GM19372 (cell line): ENCODE data around the gene CADM4.
"Not testable (repeated sequence)": the region's sequence is repeated elsewhere in the genome, so short reads cannot be mapped to it uniquely, and the experiment has no call there.

Experiments
- ATAC-seq: cut with Tn5 transposase; IDR thresholded peaks from one replicate; pipeline ENCODE4 v1.9.1; 2021; ENCODE audit warnings: mild to moderate bottlenecking, low read depth, moderate library complexity; ENCODE audit not compliant: unreplicated experiment

The CADM4 gene

DNA sequence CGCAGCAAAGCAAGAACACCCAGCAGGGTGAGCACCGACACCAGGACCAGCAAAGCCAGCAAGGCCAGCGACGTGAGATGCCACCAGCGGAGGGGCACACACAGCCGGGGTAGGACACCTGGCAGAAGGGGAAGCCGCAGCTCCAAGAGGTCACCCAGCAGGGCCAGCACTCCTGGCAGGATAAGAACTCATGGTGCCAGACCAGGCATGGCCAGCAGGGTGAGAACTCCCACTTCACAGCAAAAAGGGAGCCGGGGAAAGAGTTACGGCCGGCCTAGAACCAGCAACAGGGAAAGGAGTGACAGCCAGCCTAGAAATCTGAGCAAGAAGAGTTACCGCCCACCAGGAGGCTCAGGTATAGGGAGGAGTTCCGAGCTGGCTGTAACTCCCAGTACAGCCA, 27.3 kb downstream of the CADM4 start:
- no peak for ATAC-seq

- ATAC-seq, result no peak
Observed at GRCh38 chr19:43611788-43612187, 27.9 kb downstream of the CADM4 start, which contains the start of gene SRRM5. TSS of gene SRRM5 (plus strand) at chr19:43612088. CDS start at chr19:43612122, 34 bp downstream.

GRCh38 chr19:43610493-43610892, 29.2 kb downstream of the CADM4 start:
- ATAC-seq, result no peak

DNA sequence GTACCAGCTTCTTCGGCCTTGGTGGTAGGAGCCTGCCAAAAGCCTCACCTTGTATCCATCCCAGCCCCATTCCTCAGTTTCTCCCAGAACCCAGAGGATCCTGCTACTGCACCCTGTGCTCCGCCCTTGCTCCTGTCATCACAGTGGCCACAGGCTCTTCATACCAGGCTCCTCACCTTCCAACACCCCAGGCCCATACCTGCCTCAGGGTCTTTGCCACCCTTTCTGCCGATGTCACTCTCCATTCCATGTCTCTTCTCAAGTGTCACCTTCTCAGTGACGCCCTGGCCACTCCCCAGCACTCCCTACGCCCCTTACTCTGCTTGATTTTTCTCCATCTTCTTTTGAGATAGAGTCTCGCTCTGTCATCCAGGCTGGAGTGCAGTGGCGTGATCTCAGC, 29.8 kb downstream of the CADM4 start:
- ATAC-seq, result no peak

DNA sequence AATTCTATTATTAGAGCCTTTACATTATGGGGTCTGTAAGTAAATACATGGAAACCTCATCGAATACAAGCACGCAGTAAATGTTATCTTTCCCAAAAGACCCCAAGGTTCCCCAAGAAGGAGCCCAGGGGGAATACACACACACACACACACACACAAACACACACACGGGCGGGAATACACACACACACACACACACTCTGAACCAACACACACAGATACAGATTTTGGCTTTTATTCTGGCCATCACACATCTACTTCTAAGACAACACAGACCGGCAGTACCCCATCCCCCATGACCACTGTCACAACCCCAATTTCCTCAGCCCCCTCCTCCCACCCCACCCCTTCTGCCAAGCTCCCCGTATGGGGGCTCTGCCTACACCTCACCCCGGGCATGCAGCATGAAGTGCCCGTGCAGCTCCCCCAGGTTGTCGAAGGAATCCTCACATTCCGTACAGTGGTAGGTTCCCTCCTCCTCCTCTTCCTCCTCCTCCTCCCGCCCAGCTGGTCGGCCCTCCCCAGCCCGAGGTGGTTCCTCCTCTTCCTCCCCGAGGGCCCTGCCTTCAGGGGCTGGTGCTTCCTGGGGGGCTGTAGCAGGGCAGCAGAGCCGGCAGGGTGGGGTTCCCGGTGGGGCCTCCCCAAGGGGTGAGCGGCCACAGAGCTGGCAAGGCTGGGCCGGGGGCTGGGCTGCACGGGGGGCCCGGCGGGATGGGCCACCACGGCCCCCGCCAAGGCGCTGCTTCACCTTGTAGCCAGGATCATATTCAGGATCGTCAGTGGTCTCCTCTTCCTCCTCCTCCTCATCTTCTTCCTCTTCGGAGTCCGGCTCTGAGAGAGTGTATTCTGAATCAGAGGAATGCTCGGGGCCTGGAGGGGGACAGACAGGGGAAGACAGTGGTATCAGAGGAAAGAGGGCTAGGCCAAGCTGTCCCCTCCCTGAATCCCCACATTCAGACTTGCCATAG, 32.1 kb downstream of the CADM4 start:
- ATAC-seq, result no peak

GRCh38 chr19:43606569-43607229, 33.0 kb downstream of the CADM4 start:
- no peak for ATAC-seq

GRCh38 chr19:43605875-43606568, 33.6 kb downstream of the CADM4 start:
- no peak for ATAC-seq

DNA sequence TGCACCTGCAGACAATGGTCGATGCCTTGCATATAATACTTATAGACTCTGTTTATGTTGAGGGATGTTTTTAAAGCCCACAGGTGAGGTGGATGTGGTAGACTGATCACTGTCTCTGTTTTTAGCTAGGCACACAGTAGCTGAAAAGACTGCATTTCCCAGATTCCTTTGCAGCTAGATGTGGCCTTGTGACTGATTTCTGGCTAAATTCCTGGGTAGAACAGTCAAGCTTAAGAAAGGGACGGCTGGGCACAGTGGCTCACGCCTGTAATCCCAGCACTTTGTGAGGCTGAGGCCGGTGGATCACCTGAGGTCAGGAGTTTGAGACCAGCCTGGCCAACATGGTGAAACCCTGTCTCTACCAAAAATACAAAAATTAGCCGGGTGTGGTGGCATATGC, 39.3 kb downstream of the CADM4 start:
- ATAC-seq, result not testable (repeated sequence)

DNA sequence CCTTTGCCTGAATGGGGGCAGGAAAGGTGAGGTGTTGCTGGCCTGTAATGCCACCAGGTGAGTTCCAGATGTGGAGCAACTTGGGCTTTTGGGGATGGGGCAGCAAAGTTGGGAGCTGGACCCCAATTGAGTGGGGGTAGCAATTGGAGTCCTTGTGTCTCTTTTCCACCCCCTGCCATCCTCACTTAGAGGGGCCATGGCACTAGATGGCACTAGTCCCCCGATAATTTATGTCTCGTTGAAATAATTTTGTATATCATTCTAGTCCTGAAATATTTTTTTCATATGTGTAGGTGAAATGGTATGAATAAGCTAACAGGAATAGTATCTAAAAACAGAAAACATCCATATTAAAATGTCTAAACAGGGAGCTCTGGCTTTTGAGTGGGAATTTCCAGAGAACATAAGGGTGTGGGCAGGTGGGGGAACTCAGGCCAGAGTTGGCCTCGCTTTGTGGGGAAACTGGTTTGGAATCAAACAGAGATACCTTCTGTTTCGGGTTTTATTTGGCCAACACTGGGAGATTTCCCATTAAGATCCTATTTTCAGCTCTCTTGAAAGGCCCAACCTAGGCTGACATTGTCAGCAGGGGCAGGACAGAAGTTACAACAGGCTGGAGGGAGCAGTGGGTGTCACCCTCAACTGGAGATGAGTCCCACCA, 39.9 kb downstream of the CADM4 start:
- no peak for ATAC-seq

DNA sequence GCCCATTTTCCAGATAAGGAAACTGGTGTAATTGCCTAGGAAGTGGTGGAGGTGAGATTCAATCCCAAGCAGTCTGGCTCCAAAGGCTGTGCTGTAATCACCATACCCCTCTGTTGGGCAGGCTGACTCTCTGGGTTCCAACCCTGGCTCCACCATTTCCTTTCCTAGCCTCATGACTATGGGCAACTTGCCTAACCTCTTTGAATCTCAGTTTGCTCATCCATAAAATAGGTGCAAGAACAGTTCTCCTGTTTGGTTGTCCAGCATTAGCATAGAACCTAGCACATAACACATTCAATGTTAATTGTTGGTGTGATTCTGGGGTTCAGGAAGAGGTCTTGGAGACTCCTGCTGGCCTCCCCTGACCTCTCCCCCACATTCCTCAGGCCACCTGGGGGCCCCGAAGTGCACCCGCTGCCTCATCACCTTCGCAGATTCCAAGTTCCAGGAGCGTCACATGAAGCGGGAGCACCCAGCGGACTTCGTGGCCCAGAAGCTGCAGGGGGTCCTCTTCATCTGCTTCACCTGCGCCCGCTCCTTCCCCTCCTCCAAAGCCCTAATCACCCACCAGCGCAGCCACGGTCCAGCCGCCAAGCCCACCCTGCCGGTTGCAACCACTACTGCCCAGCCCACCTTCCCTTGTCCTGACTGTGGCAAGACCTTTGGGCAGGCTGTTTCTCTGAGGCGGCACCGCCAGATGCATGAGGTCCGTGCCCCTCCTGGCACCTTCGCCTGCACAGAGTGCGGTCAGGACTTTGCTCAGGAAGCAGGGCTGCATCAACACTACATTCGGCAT, 41.0 kb downstream of the CADM4 start:
- ATAC-seq, result no peak

- ATAC-seq, result no peak
Observed at GRCh38 chr19:43597876-43598275, 41.8 kb downstream of the CADM4 start.

- ATAC-seq, result no peak
Observed at GRCh38 chr19:43596842-43597461, 42.7 kb downstream of the CADM4 start.

DNA sequence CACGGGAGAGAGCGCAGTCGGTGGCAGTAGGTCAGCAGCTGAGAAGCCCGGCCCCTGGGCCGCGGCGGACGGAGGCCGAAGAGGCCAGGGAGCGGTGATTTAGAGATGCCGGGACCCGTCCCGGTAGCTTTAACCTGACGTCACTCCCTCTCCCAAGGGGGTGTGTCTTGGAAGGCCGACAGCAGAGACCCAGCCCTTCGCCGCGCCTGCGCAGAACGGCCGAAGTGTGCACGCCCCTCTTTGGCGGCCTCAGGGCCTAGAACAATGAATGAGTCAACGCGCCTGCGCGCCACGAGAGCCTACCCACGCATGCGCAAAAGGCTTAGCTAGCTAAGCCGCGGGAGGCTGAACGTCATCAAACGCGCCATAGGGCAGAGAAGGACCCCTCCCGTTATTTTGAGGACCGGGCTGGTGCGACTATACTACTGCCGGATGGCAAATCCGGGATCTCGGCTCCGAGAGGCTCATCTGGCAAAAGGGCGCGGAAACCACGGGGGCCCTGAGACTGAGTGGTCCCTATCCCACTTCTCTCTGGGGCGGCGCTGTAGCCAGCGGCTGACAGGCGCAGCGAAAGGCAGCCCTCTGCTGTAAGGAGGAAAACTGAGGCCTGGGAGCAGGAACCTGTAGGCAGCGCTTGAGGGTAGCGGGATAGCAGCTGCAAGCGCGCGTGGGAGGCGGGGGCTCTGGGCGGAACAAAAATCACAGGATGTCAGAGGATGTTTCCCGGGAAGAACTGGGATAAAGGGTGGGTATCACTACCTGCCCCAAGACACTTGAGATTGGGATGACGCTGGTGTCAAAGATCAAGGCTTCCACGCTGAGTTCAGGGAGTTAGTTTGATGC, 43.4 kb downstream of the CADM4 start, which contains the start of the genes IRGQ and ZNF576:
Gene IRGQ, minus strand, starts transcription at position 136 of the 843 bp plus-strand sequence. CDS start 796 bp downstream, outside the sequence.
Gene ZNF576, plus strand, starts transcription at position 597 of the 843 bp plus-strand sequence. CDS start 514 bp downstream, outside the sequence.
- peak; percentile 89 for ATAC-seq

DNA sequence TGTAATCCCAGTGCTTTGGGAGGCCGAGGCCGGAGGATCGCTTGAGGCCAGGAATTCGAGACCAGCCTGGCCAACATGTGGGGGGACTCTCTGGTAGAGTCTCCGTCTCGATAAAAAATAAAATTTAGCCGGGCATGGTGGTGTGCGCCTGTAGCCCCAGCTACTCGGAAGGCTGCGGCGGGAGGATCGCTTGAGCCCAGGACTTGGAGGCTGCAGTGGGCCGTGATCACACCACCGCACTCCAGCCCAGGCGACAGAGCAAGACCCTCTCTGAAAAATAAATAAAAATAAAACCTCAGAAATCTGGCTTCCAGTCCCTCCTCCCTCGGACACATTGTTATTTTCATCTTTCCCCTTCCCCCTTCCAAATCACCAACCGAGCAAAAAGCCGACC, 44.0 kb downstream of the CADM4 start:
- no peak for ATAC-seq

GRCh38 chr19:43594710-43595604, 44.7 kb downstream of the CADM4 start:
- no peak for ATAC-seq

- no peak for ATAC-seq
Observed at GRCh38 chr19:43594081-43594697, 45.5 kb downstream of the CADM4 start.
